Measurements from ENCODE around the gene DPYD. TPM values are rescaled to one million over a fixed set of nuclear protein-coding genes. Genes with fewer than 3 reads are reported as not detected.

Gene DPYD
- total RNA-seq, 1 donor from 2014 or later = 5.9 TPM

DNA sequence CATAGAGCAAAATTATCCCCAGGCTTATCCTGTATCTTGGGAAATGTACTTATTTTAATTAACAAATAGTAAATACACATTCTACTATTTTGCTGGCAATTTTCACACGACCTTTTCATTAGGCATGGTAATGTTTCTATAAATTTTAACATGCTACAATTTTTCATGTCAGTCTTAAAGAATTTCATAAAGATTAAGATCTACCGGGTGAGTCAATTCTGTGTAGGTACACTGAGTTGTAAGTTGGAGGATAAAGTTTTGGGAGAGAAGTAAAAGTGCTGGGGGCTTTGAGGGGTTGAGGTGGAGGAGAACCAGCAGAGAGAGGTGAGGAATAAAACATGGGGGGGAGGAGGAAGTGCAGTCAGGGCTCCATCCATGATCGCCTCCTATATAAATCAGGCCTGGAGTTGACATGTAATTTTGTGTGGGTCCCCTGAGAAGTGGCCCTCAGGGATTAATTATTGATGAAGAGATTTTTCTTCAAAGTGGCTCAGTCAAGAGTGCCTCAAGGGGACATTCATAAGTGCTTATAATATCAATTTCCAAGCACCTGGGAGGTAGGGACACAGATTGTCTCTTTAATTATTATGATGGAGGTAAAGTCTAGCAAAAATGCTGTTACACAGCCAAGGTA lies 7.2 kb downstream of the DPYD start:
- Mint-ChIP-seq H3K4me3 (no peak overlapping the region), H3K9me3 (no peaks in the 10 kb centered on the region), H3K4me1 (peaks cover 29% of the 10 kb centered on the region), H3K27ac (ENCODE audit: unreplicated experiment) (no peak overlapping the region), H3K27me3 (ENCODE audit: low read depth) (peaks cover 4% of the 10 kb centered on the region), H3K36me3 (ENCODE audit: low read depth) (no peaks in the 10 kb centered on the region)
- no peak for DNase-seq (ENCODE audit: low read depth, low spot score)
- TF ChIP-seq CTCF (conservative IDR thresholded peaks at IDR 0.05) = no peak

DNA sequence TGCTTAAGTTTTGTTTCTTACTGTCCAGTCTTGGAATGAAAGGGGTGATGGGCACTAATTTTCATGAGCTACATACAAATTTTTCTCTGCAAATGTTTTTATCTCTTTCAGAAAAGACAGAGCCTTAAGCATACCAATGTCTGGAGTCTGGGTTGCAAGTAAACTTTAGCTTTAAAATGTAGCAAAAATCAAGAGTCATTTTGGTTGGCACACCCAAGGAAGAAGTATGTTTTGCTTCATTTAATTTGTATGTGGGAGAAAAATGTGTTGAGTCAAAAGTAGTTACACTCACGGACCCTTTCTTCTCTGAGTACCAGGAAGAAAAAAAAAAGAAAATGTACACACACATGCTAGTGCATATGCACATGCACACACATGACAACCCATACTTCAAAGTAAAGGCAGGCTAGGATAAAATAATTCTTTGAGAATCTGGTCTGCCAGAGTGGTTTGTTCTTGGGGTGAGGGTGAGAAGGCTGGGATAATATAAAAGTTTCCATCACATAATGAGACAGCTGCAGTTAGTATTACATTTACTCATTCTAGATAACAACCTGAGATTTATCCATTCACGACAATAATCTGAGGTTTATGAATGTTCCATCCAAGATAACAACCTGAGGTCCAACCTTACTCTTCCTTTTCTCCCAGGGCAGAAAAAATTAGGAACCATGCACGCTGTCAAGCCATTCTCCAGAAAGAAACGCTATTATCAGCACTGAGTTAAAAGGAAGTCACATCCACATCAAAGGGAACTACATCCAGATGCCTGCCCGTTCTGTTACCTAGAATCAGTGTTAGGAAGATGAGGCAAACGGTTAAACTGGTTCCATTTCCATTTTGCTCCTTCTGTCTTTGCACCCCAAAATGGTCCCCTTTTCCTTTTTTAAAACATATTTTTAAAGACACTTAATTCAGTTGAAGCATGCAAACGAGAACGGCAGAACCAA lies 9.3 kb downstream of the DPYD start:
- no peak overlapping the region for H3K4me3 Mint-ChIP-seq
- no peak for DNase-seq (ENCODE audit: low read depth, low spot score)
- H3K27ac Mint-ChIP-seq (ENCODE audit: unreplicated experiment) = no peak overlapping the region
- H3K36me3 Mint-ChIP-seq (ENCODE audit: low read depth) = no peaks in the 10 kb centered on the region
- H3K4me1 Mint-ChIP-seq = peaks cover 11% of the 10 kb centered on the region
- no peaks in the 10 kb centered on the region for H3K9me3 Mint-ChIP-seq
- TF ChIP-seq CTCF (conservative IDR thresholded peaks at IDR 0.05) = no peak
- H3K27me3 Mint-ChIP-seq (ENCODE audit: low read depth) = no peaks in the 10 kb centered on the region

DNA sequence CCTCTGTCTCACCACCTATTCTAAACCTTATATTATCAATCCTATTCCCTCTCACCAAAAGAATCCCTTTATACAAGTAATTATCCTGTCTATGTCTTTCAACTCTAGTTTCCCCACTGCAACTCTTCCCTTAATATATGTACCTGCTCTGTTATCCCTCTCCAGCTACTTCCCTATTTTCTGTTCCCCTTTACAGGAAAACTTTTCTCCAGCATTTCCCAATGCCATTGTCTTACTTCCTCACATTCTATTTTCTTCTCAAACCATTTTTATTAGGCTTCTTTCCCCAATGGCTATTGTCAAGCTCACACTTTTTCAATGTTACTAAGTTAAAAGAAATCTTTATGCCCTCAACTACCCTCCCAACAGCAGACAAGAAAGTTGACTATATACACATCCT lies 11.6 kb downstream of the DPYD start:
- Mint-ChIP-seq H3K9me3 (no peaks in the 10 kb centered on the region), H3K4me1 (peaks cover 17% of the 10 kb centered on the region), H3K27ac (ENCODE audit: unreplicated experiment) (no peak overlapping the region), H3K27me3 (ENCODE audit: low read depth) (no peaks in the 10 kb centered on the region), H3K4me3 (no peak overlapping the region), H3K36me3 (ENCODE audit: low read depth) (no peaks in the 10 kb centered on the region)
- no peak for DNase-seq (ENCODE audit: low read depth, low spot score)
- TF ChIP-seq CTCF (conservative IDR thresholded peaks at IDR 0.05) = no peak

DNA sequence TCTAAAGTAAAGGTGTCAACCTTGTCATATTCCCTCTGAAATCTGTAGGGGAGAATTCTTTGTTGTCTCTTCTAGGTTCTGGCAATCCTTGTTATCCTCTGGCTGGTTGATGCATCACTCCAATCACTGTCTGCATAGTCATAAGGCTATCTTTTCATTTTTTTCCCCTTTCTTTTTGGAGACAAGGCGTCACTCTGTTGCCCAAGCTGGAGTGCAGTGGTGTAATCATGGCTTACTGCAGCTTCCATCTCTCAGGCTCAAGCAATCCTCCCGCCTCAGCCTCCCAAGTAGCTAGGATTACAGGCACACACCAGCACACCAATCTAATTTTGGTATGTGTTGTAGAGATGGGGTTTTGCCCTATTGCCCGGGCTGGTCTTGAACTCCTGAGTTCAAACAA lies 12.9 kb downstream of the DPYD start:
- Mint-ChIP-seq H3K4me1 (peaks cover 16% of the 10 kb centered on the region), H3K4me3 (no peak overlapping the region), H3K36me3 (ENCODE audit: low read depth) (no peaks in the 10 kb centered on the region), H3K9me3 (no peaks in the 10 kb centered on the region), H3K27ac (ENCODE audit: unreplicated experiment) (no peak overlapping the region), H3K27me3 (ENCODE audit: low read depth) (no peaks in the 10 kb centered on the region)
- no peak for TF ChIP-seq CTCF (conservative IDR thresholded peaks at IDR 0.05)
- no peak for DNase-seq (ENCODE audit: low read depth, low spot score)

- Mint-ChIP-seq H3K4me3 (peak overlapping the region; percentile 47), H3K4me1 (peaks cover 13% of the 10 kb centered on the region), H3K27ac (ENCODE audit: unreplicated experiment) (peak overlapping the region; percentile 94), H3K27me3 (ENCODE audit: low read depth) (no peaks in the 10 kb centered on the region), H3K9me3 (no peaks in the 10 kb centered on the region), H3K36me3 (ENCODE audit: low read depth) (no peaks in the 10 kb centered on the region)
- no peak for TF ChIP-seq CTCF (conservative IDR thresholded peaks at IDR 0.05)
- DNase-seq (ENCODE audit: low read depth, low spot score) = no peak
These were observed 14.1 kb downstream of the DPYD start for GRCh38 chr1:97906567-97907241.
